GM12878 (cell line): ENCODE results near the gene ARL16. TPM values are rescaled to one million over a fixed set of nuclear protein-coding genes. Genes with fewer than 3 reads are reported as not detected.
A peak's percentile ranks its signal among the peaks of the same experiment; 100 is the strongest.

Experiments
- ATAC-seq: fragments of 200-7000 bp; cut with Tn5 transposase; 3 replicates; pipeline ENCODE4 v1.9.1; 2020; ENCODE audit warnings: mild to moderate bottlenecking, moderate library complexity
- BruUV-seq: library from RNA; stranded (reverse); fragments of 400-500 nt; replicated peaks from 2 replicates; lab custom pipeline; 2021; lab: Mats Ljungman, UMichigan
- CTCF ChIA-PET: fragments of 300-600 bp; sonication (Branson Sonifier 250); formaldehyde crosslinking; extraction: SDS; loops from one replicate; lab custom pipeline; 2021; ENCODE audit warnings: inconsistent platforms; lab: Yijun Ruan, JAX
- POLR2A ChIA-PET: fragments of 350-600 bp; formaldehyde crosslinking; extraction: SDS; loops from one replicate; lab custom pipeline; 2021; ENCODE audit warnings: inconsistent platforms; lab: Charles Lee
- RAD21 ChIA-PET: fragments of 300-600 bp; sonication (Branson Sonifier 250); formaldehyde crosslinking; loops from one replicate; lab custom pipeline; 2023; ENCODE audit warnings: antibody characterized with exemption; ENCODE audit not compliant: unreplicated experiment; lab: Charles Lee
- SMC1A ChIA-PET: fragments of 300-600 bp; sonication (Branson Sonifier 250); formaldehyde crosslinking; loops from one replicate; lab custom pipeline; 2023; ENCODE audit not compliant: unreplicated experiment, uncharacterized antibody; lab: Charles Lee
- DNase-seq: peaks from one replicate; pipeline ENCODE4 v3.0.0-alpha.2; 2011; ENCODE audit warnings: low read depth, low spot score
- FAIRE-seq: peaks from 3 replicates; lab custom pipeline; 2011; peaks lifted over from hg19 to GRCh38; lab: Jason Lieb, UNC
- H2AFZ ChIP-seq: 2 replicates; pipeline ENCODE4 v1.6.0; 2011; ENCODE audit warnings: low read depth, low read length, control low read depth; ENCODE audit not compliant: control insufficient read depth
- H3K27ac ChIP-seq: 2 replicates; pipeline ENCODE4 v1.5.1; 2011; ENCODE audit warnings: control low read depth; ENCODE audit not compliant: control insufficient read depth, insufficient read depth
- H3K27me3 ChIP-seq, 2 experiments: replicated peaks in 1 of 2; 2 replicates each; pipeline versions ENCODE4 v1.6.0 to v1.6.1; 2011; ENCODE audit warnings: low read length in 1 of 2; ENCODE audit not compliant: control insufficient read depth in 2 of 2, insufficient read depth in 2 of 2
- H3K36me3 ChIP-seq, 2 experiments: 2 replicates each; pipeline ENCODE4 v1.5.1; 2011; ENCODE audit warnings: low read length in 1 of 2; ENCODE audit not compliant: control insufficient read depth in 2 of 2, insufficient read depth in 2 of 2
- H3K4me1 ChIP-seq: 2 replicates; pipeline ENCODE4 v1.6.1; 2011; ENCODE audit warnings: mild to moderate bottlenecking, low read length, moderate library complexity, mixed read lengths; ENCODE audit not compliant: control insufficient read depth, insufficient read depth
- H3K4me2 ChIP-seq: 2 replicates; pipeline ENCODE4 v1.6.0; 2011; ENCODE audit warnings: control low read depth; ENCODE audit not compliant: control insufficient read depth, insufficient read depth
- H3K4me3 ChIP-seq: fragments of 200-600 bp; sonication (generic); 2 replicates; pipeline ENCODE4 v1.5.1; 2016
- H3K79me2 ChIP-seq: 2 replicates; pipeline ENCODE4 v1.6.0; 2011; ENCODE audit warnings: low read length; ENCODE audit not compliant: control insufficient read depth, insufficient read depth
- H3K9ac ChIP-seq: 2 replicates; pipeline ENCODE4 v1.8.0; 2011; ENCODE audit warnings: low read length, control low read depth, mixed read lengths; ENCODE audit not compliant: control insufficient read depth, insufficient read depth
- H3K9me3 ChIP-seq: replicated peaks from 3 replicates; pipeline ENCODE4 v1.5.1; 2011; ENCODE audit warnings: mild to moderate bottlenecking, low read length; ENCODE audit not compliant: control insufficient read depth, insufficient read depth
- H4K20me1 ChIP-seq: 2 replicates; pipeline ENCODE4 v1.6.0; 2011; ENCODE audit not compliant: control insufficient read depth, insufficient read depth
- BACH1 ChIP-seq: fragments of 450-650 bp; IDR thresholded peaks from 2 replicates; pipeline ENCODE4 v1.6.1; 2017; ENCODE audit warnings: mild to moderate bottlenecking, borderline replicate concordance
- BCL3 ChIP-seq: IDR thresholded peaks from 2 replicates; pipeline ENCODE4 v1.6.1; 2011; ENCODE audit warnings: borderline replicate concordance, low read depth, mild to moderate bottlenecking, moderate library complexity, low read length; ENCODE audit not compliant: insufficient read depth, poor library complexity, severe bottlenecking
- BRCA1 ChIP-seq: IDR thresholded peaks from 2 replicates; pipeline ENCODE4 v1.6.1; 2011; ENCODE audit warnings: low read depth, low read length, improper control_type of control experiment
- CHD4 ChIP-seq: fragments of 200-600 bp; sonication (generic); IDR thresholded peaks from 2 replicates; pipeline ENCODE4 v1.6.1; 2016; ENCODE audit warnings: mild to moderate bottlenecking
- EGR1 ChIP-seq, 2 experiments: IDR thresholded peaks; 1 replicate in 1 of 2; 2 replicates in 1 of 2; pipeline ENCODE4 v1.6.1; 2011 to 2012; ENCODE audit warnings: low read depth in 2 of 2, low read length in 2 of 2, borderline replicate concordance in 1 of 2, mild to moderate bottlenecking in 1 of 2, moderate library complexity in 1 of 2
- HDAC2 ChIP-seq: fragments of 200-600 bp; sonication (generic); IDR thresholded peaks from 2 replicates; pipeline ENCODE4 v1.6.1; 2017
- JUND ChIP-seq: IDR thresholded peaks from 2 replicates; pipeline ENCODE4 v1.6.1; 2012; ENCODE audit warnings: low read depth, mild to moderate bottlenecking, low read length, improper control_type of control experiment, moderate library complexity
- NFXL1 ChIP-seq: fragments of 450-650 bp; IDR thresholded peaks from 2 replicates; pipeline ENCODE4 v1.6.1; 2017; ENCODE audit warnings: antibody characterized with exemption, mild to moderate bottlenecking, borderline replicate concordance
- POLR2A ChIP-seq: IDR thresholded peaks from 2 replicates; pipeline ENCODE4 v1.6.1; 2011; ENCODE audit warnings: low read depth, mild to moderate bottlenecking, low read length
- RFX5 ChIP-seq: IDR thresholded peaks from 2 replicates; pipeline ENCODE4 v1.6.1; 2011; ENCODE audit warnings: low read depth, low read length, improper control_type of control experiment
- SMAD5 ChIP-seq: IDR thresholded peaks from 2 replicates; pipeline ENCODE4 v1.6.1; 2016; ENCODE audit warnings: antibody characterized with exemption, low read depth
- SREBF1 ChIP-seq: IDR thresholded peaks from 2 replicates; pipeline ENCODE4 v1.6.1; 2012; ENCODE audit warnings: mild to moderate bottlenecking, low read length
- TAF1 ChIP-seq: IDR thresholded peaks from 2 replicates; pipeline ENCODE4 v1.6.1; 2011; ENCODE audit warnings: mild to moderate bottlenecking, low read depth, low read length, borderline replicate concordance
- WGBS: methylation state at CpG from one replicate; pipeline ENCODE4 v1.1.6; 2016; ENCODE audit warnings: low lambda C conversion rate; ENCODE audit not compliant: insufficient replicate concordance, insufficient coverage; ENCODE audit errors: missing lambda C conversion rate; 5-methylcytosine and 5-hydroxymethylcytosine counted together
- in situ Hi-C: fragments of 300-500 bp; cut with MboI; formaldehyde crosslinking; loops from 9 replicates; pipeline ENCODE4 v1.14.3; 2018; ENCODE audit warnings: mixed read lengths
- intact Hi-C: fragments of 100-400 bp; cut with micrococcal nuclease; formaldehyde crosslinking; loops from one replicate; pipeline ENCODE4 v1.14.2; 2022; ENCODE audit not compliant: unreplicated experiment
- polyA plus RNA-seq, 11 experiments: library from polyadenylated mRNA; depleted of rRNA in 4 of 11; unstranded in 6 of 11; stranded (reverse) in 5 of 11; fragments of >200 nt; fragmentation: Nextera tagmentation in 4 of 11; fragmentation: Illumina TruSeq in 1 of 11; extraction: Ambion mirVana in 4 of 11; extraction: Trizol in 1 of 11; gene quantifications; 1 replicate in 1 of 11; 2 replicates in 10 of 11; pipeline versions ENCODE4 v1.2.1 to v1.2.3, GENCODE V29; 2011 to 2016; ENCODE audit warnings: inconsistent platforms in 2 of 11, missing spikeins in 2 of 11, low read depth in 1 of 11
- total RNA-seq, 4 experiments: library from RNA; depleted of rRNA in 3 of 4; stranded (reverse); fragments of >200 nt in 3 of 4; fragmentation: Illumina TruSeq in 1 of 4; extraction: Trizol in 1 of 4; gene quantifications; 2 replicates each; pipeline versions ENCODE4 v1.2.1 to v1.2.3, GENCODE V29; 2013 to 2021

The ARL16 gene
- total and polyA plus RNA-seq, 10 of the 15 experiments (the other 5 are each of a cell fraction or from before 2014, with no cell fraction given), result 4.7 to 47.6 (median 30.9) TPM

DNA sequence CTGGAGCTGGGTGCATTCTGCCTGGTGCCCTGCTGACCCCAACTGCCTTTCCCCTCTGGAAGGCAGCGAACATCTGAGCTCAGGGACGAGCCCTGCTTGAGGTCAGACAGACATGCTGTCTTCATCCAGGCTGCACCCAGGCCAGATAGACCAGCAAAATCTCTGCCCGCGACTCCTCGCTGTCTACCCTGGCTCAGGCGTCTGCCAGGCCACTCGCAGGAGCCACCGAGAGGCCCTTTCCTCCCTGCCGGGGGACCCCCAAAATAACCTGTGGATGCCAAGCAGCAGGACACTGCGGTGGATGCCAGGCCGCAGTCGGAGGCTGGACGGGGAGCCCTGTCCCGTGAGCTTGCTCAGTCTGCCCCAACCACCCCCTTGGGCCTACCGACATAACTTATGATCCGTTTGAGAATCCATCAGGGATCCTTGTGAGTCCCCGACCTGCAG lies 25.2 kb upstream of the ARL16 start:
- DNase-seq, result no peak
- POLR2A ChIA-PET, result interaction anchor here (0.6 kb wide), 1 partner anchor 245 kb away, joined by 6 read pairs; no protein-coding TSS in a partner anchor
- 94% methylated on average over 17 of the region's 17 CpGs for WGBS
- SMC1A ChIA-PET, result no interaction called here
- no TSS peak for BruUV-seq
- Histone ChIP-seq H3K4me2 (no peak overlapping the region), H3K4me1 (peaks cover 18% of the 10 kb centered on the region), H3K79me2 (peaks cover 35% of the 10 kb centered on the region), H3K36me3 (peaks cover 9 to 23% of the 10 kb centered on the region in 2 experiments), H3K4me3 (no peak overlapping the region), H3K9ac (no peak overlapping the region), H3K27ac (no peak overlapping the region), H2AFZ (no peak overlapping the region), H4K20me1 (no peaks in the 10 kb centered on the region), H3K9me3 (no peaks in the 10 kb centered on the region), H3K27me3 (no peaks in the 10 kb centered on the region)
- no peak for FAIRE-seq
- CTCF ChIA-PET, result no interaction called here
- intact Hi-C loops (no loop called here), in situ Hi-C loops (no loop called here)
- TF ChIP-seq TAF1 (no peak), POLR2A (0 out of 2 replicates have a peak, but pooled peaks have one; percentile 6)
- RAD21 ChIA-PET, result no interaction called here
- ATAC-seq, result no peak

GRCh38 chr17:81707725-81708646 lies 24.4 kb upstream of the ARL16 start:
- no peak for FAIRE-seq
- peaks cover 35% of the 10 kb centered on the region for H3K79me2 ChIP-seq
- no TSS peak for BruUV-seq
- H3K36me3 ChIP-seq, result peaks cover 9 to 23% of the 10 kb centered on the region in 2 experiments
- no peaks in the 10 kb centered on the region for H3K27me3 ChIP-seq
- POLR2A ChIA-PET, result interaction anchor here (0.6 kb wide), 3 partner anchors 49 to 245 kb away, joined by 3 to 6 read pairs (median 4); no protein-coding TSS in a partner anchor
- intact Hi-C loops (no loop called here), in situ Hi-C loops (no loop called here)
- H3K9ac ChIP-seq, result no peak overlapping the region
- no peak overlapping the region for H2AFZ ChIP-seq
- ATAC-seq, result no peak
- RAD21 ChIA-PET, result no interaction called here
- H3K4me3 ChIP-seq, result no peak overlapping the region
- CTCF ChIA-PET, result no interaction called here
- H3K4me2 ChIP-seq, result no peak overlapping the region
- H3K27ac ChIP-seq, result no peak overlapping the region
- H3K9me3 ChIP-seq, result no peaks in the 10 kb centered on the region
- no peak for DNase-seq
- H4K20me1 ChIP-seq, result no peaks in the 10 kb centered on the region
- peaks cover 14% of the 10 kb centered on the region for H3K4me1 ChIP-seq
- SMC1A ChIA-PET, result no interaction called here
- WGBS, result 79% methylated on average over 25 of the region's 25 CpGs
- no peak for TF ChIP-seq BACH1
- TF ChIP-seq NFXL1, result no peak
- no peak for TF ChIP-seq HDAC2
- no peak for TF ChIP-seq BRCA1
- TF ChIP-seq POLR2A, result peak; percentile 48
- TF ChIP-seq SREBF1, result no peak
- TF ChIP-seq EGR1 (IDR thresholded peaks at IDR 0.05; ENCODE audit: borderline replicate concordance in 1 of 2, low read depth in 2 of 2, low read length in 2 of 2), result no peak
- no peak for TF ChIP-seq JUND
- no peak for TF ChIP-seq RFX5
- peak; percentile 33; the same call in 1 of the 2 replicates for TF ChIP-seq SMAD5
- TF ChIP-seq CHD4, result no peak
- no peak for TF ChIP-seq BCL3
